Measurements from ENCODE around the gene DLK2. TPM values are rescaled to one million over a fixed set of nuclear protein-coding genes. Genes with fewer than 3 reads are reported as not detected.

Gene DLK2
- total RNA-seq, 1 experiment from 2014 or later: 0.75 TPM

DNA sequence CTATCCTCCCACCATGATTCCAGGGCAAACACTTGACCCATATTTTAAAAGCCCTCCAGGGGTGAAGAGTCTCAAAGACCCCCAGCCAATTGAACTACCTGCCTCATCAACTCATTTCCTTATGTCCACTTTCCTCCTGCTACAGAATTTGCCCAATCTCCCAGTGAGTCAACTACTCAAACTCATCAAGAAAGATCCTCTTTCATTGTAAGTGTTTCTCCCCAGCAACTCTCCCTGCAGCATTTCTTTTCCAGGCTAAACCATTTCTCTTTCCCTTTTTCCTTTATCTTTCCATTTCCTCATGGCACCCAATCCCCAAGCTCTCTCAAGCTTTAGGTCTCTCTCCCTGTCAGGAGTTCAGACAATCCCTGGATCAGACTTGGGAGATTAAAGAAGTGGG lies 1.5 kb downstream of the DLK2 start:
- H3K27ac Mint-ChIP-seq (ENCODE audit: unreplicated experiment): no peak overlapping the region
- POLR2A ChIA-PET: no interaction called here
- no TSS peak for BruUV-seq (replicated peaks)

DNA sequence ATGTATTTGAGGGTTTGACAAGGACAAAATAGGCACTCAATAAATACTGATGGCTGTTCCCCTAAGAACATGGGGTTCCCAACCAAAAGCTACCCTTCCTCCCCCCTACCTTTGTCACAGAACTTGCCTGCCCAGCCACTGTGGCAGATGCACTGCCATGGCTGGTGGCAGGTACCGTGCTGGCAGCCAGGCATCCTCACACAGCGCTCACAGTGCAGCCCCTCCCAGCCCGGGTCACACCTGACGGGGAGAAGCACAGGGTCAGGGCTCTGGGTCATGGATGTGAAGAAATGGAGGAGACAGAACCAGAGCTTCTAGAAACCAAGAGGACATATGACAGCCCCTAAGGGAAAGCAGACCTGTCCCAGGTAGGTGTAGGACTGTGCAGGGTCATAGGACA lies 2.5 kb downstream of the DLK2 start:
- BruUV-seq (replicated peaks): no TSS peak
- Mint-ChIP-seq H3K27ac (ENCODE audit: unreplicated experiment) (no peak overlapping the region), H3K4me3 (ENCODE audit: unreplicated experiment) (no peak overlapping the region), H3K27me3 (ENCODE audit: insufficient read depth, unreplicated experiment) (no peaks in the 10 kb centered on the region), H3K9me3 (ENCODE audit: unreplicated experiment) (no peaks in the 10 kb centered on the region), H3K36me3 (ENCODE audit: insufficient read depth, unreplicated experiment) (peaks cover 15% of the 10 kb centered on the region), H3K4me1 (ENCODE audit: low read depth, unreplicated experiment) (no peaks in the 10 kb centered on the region)
- ChIA-PET POLR2A (no interaction called here), CTCF (interaction anchor here (5.5 kb wide), 1 partner anchor 44 kb away, joined by 19 read pairs; no protein-coding TSS in a partner anchor)
- intact Hi-C loops (cut with micrococcal nuclease; ENCODE audit: unreplicated experiment): no loop called here
- peaks cover 7% of the 10 kb centered on the region; the same call in 1 of the 2 replicates for H3K4me1 ChIP-seq
- H3K9me3 ChIP-seq: no peaks in the 10 kb centered on the region
- TF ChIP-seq CTCF (IDR thresholded peaks at IDR 0.05; ENCODE audit: insufficient read depth in 1 of 2, low read depth in 1 of 2, low read length in 1 of 2, severe bottlenecking in 1 of 2, unreplicated experiment in 1 of 2): no peak
- no peaks in the 10 kb centered on the region for H3K27me3 ChIP-seq (replicated peaks; ENCODE audit: control insufficient read depth, insufficient read depth, low read length)
- no peak for DNase-seq
- no peaks in the 10 kb centered on the region for H3K36me3 ChIP-seq (ENCODE audit: control insufficient read depth, insufficient read depth, low read length)
- no peak overlapping the region for H3K4me3 ChIP-seq (ENCODE audit: low read depth, low read length)

More for the DNA sequence above, 1.5 kb downstream of the DLK2 start:
- Histone ChIP-seq H3K4me3 (ENCODE audit: low read depth, low read length) (no peak overlapping the region), H3K9me3 (no peaks in the 10 kb centered on the region), H3K27me3 (replicated peaks; ENCODE audit: control insufficient read depth, insufficient read depth, low read length) (no peaks in the 10 kb centered on the region), H3K36me3 (ENCODE audit: control insufficient read depth, insufficient read depth, low read length) (no peaks in the 10 kb centered on the region), H3K4me1 (peaks cover 7% of the 10 kb centered on the region; the same call in 1 of the 2 replicates)
- CTCF ChIA-PET: interaction anchor here (5.5 kb wide), 1 partner anchor 43 kb away, joined by 19 read pairs; no protein-coding TSS in a partner anchor
- intact Hi-C loops (cut with micrococcal nuclease; ENCODE audit: unreplicated experiment): loop anchor here (1.0 to 2.0 kb wide), 3 partner anchors 42 to 67 kb away; no protein-coding TSS in a partner anchor
- no peaks in the 10 kb centered on the region for H3K27me3 Mint-ChIP-seq (ENCODE audit: insufficient read depth, unreplicated experiment)
- peaks cover 14% of the 10 kb centered on the region for H3K36me3 Mint-ChIP-seq (ENCODE audit: insufficient read depth, unreplicated experiment)
- H3K4me1 Mint-ChIP-seq (ENCODE audit: low read depth, unreplicated experiment): no peaks in the 10 kb centered on the region
- no peak for TF ChIP-seq CTCF (IDR thresholded peaks at IDR 0.05; ENCODE audit: insufficient read depth in 1 of 2, low read depth in 1 of 2, low read length in 1 of 2, severe bottlenecking in 1 of 2, unreplicated experiment in 1 of 2)
- peak overlapping the region; percentile 78 for H3K4me3 Mint-ChIP-seq (ENCODE audit: unreplicated experiment)
- no peaks in the 10 kb centered on the region for H3K9me3 Mint-ChIP-seq (ENCODE audit: unreplicated experiment)
- DNase-seq: no peak

- Mint-ChIP-seq H3K36me3 (ENCODE audit: insufficient read depth, unreplicated experiment) (peaks cover 24% of the 10 kb centered on the region), H3K27ac (ENCODE audit: unreplicated experiment) (no peak overlapping the region), H3K4me3 (ENCODE audit: unreplicated experiment) (no peak overlapping the region), H3K4me1 (ENCODE audit: low read depth, unreplicated experiment) (no peaks in the 10 kb centered on the region), H3K9me3 (ENCODE audit: unreplicated experiment) (no peaks in the 10 kb centered on the region), H3K27me3 (ENCODE audit: insufficient read depth, unreplicated experiment) (no peaks in the 10 kb centered on the region)
- Histone ChIP-seq H3K9me3 (no peaks in the 10 kb centered on the region), H3K4me3 (ENCODE audit: low read depth, low read length) (no peak overlapping the region), H3K4me1 (peaks cover 7% of the 10 kb centered on the region; the same call in 1 of the 2 replicates), H3K27me3 (replicated peaks; ENCODE audit: control insufficient read depth, insufficient read depth, low read length) (no peaks in the 10 kb centered on the region), H3K36me3 (ENCODE audit: control insufficient read depth, insufficient read depth, low read length) (no peaks in the 10 kb centered on the region)
- ChIA-PET CTCF (no interaction called here), POLR2A (no interaction called here)
- intact Hi-C loops (cut with micrococcal nuclease; ENCODE audit: unreplicated experiment): no loop called here
- BruUV-seq (replicated peaks): no TSS peak
- no peak for DNase-seq
- no peak for TF ChIP-seq CTCF (IDR thresholded peaks at IDR 0.05; ENCODE audit: insufficient read depth in 1 of 2, low read depth in 1 of 2, low read length in 1 of 2, severe bottlenecking in 1 of 2, unreplicated experiment in 1 of 2)
Observed at GRCh38 chr6:43451939-43452338, 3.4 kb downstream of the DLK2 start.
